Psoas muscle (tissue), 8 donors: ENCODE measurements around the gene BIRC7. TPM values are rescaled to one million over a fixed set of nuclear protein-coding genes. Genes with fewer than 3 reads are reported as not detected.
A peak's percentile ranks its signal among the peaks of the same experiment; 100 is the strongest.

Source experiments
- ATAC-seq, 4 donors: fragments of 200-7000 bp; cut with Tn5 transposase; one replicate each; pipeline ENCODE4 v1.9.1; 2020; ENCODE audit warnings: moderate library complexity in 3 of 4, mild to moderate bottlenecking in 2 of 4
- DNase-seq, 2 donors: peaks; one replicate each; pipeline ENCODE4 v3.0.0-alpha.2; 2020
- H3K27ac ChIP-seq: fragments of 200-600 bp; one replicate; pipeline ENCODE4 v1.8.0; 2022
- H3K27me3 ChIP-seq, 3 donors: fragments of 200-600 bp in 1 of 3; one replicate each; pipeline versions ENCODE4 v1.6.1 to v1.8.0; 2013 to 2022; ENCODE audit warnings: low read length in 2 of 3, mild to moderate bottlenecking in 2 of 3, moderate library complexity in 1 of 3; ENCODE audit not compliant: insufficient read depth in 3 of 3
- H3K36me3 ChIP-seq, 2 donors: fragments of 200-600 bp in 1 of 2; one replicate each; pipeline versions ENCODE4 v1.6.1 to v1.8.0; 2013 to 2022; ENCODE audit warnings: low read depth in 1 of 2, mild to moderate bottlenecking in 1 of 2, moderate library complexity in 1 of 2; ENCODE audit not compliant: insufficient read depth in 1 of 2
- H3K4me1 ChIP-seq: fragments of 200-600 bp; one replicate; pipeline ENCODE4 v1.8.0; 2022
- H3K4me3 ChIP-seq: fragments of 200-600 bp; one replicate; pipeline ENCODE4 v1.8.0; 2022; ENCODE audit warnings: mild to moderate bottlenecking
- H3K9me3 ChIP-seq: fragments of 200-600 bp; one replicate; pipeline ENCODE4 v1.8.0; 2022
- CTCF ChIP-seq: fragments of 200-600 bp; IDR thresholded peaks from one replicate; pipeline ENCODE4 v1.8.0; 2022; ENCODE audit warnings: antibody characterized with exemption
- WGBS, 3 donors: extraction: QIAGEN DNeasy Blood & Tissue Kit; methylation state at CpG; one replicate each; pipeline versions ENCODE4 v1.1.6 to v1.1.7; 2013; 5-methylcytosine and 5-hydroxymethylcytosine counted together
- intact Hi-C, 2 donors: fragments of 100-400 bp; cut with DNase I; formaldehyde crosslinking; loops; one replicate each; pipeline versions ENCODE4 v1.11.0 to v1.14.2; 2022
- polyA plus RNA-seq, 3 donors: library from polyadenylated mRNA; stranded (reverse); fragments of 200-250 nt; gene quantifications; one replicate each; pipeline ENCODE4 v1.2.3, GENCODE V29; 2013
- total RNA-seq, 4 donors: library from RNA; stranded (reverse); fragmentation: NEBNext Ultra II Directional in 2 of 4; extraction: Animal tissue kit (Norgen Biotek cat#: 25700) in 2 of 4; gene quantifications; one replicate each; pipeline versions ENCODE4 v1.2.1 to v1.2.4, GENCODE V29; 2021 to 2023
- donor health status: healthy with polysubstance abuse.
- donor health status: DM: no; HTN: no; CAD: no; lungs with moderate emphysema.
- donor health status: Bipolar disorder and iron deficiency.
- donor health status: healthy.
- donor health status: DM: yes; HTN: yes; CAD: no.
- donor health status: DM: no; HTN: no; CAD: no.
- donor health status: DM: no; HTN: no; CAD: no.
- donor health status: DM: yes; HTN: yes; CAD: no.

The BIRC7 gene
- total and polyA plus RNA-seq, 7 donors = 0.04 TPM; not detected in 6

GRCh38 chr20:63227260-63227659, 8.4 kb upstream of the BIRC7 start:
- no peak for ATAC-seq
- intact Hi-C loops = no loop called here
- no peak for TF ChIP-seq CTCF
- Histone ChIP-seq H3K9me3 (no peaks in the 10 kb centered on the region), H3K36me3 (no peaks in the 10 kb centered on the region), H3K4me3 (no peak overlapping the region), H3K27ac (no peak overlapping the region), H3K27me3 (peaks cover 0 to 38% (median 2%) of the 10 kb centered on the region in 3 donors), H3K4me1 (no peaks in the 10 kb centered on the region)
- WGBS, 3 donors = 90 to 97% (median 93%) methylated on average over 5 of the region's 5 CpGs
- DNase-seq = no peak

- Histone ChIP-seq H3K4me3 (no peak overlapping the region), H3K36me3 (no peaks in the 10 kb centered on the region), H3K4me1 (no peaks in the 10 kb centered on the region), H3K27me3 (peaks cover 0 to 48% (median 2%) of the 10 kb centered on the region in 3 donors), H3K27ac (no peak overlapping the region), H3K9me3 (no peaks in the 10 kb centered on the region)
- 60 to 66% (median 62%) methylated on average over 13 of the region's 13 CpGs for WGBS, 3 donors
- no peak for TF ChIP-seq CTCF
- intact Hi-C loops = no loop called here
- ATAC-seq (no peak), DNase-seq (no peak)
Measured at GRCh38 chr20:63228806-63229205, 6.9 kb upstream of the BIRC7 start.

GRCh38 chr20:63230800-63231268, 4.9 kb upstream of the BIRC7 start:
- no peak overlapping the region for H3K4me3 ChIP-seq
- H3K4me1 ChIP-seq = no peaks in the 10 kb centered on the region
- ATAC-seq (peak; percentile 59 to 75 (median 69)), DNase-seq (peak; percentile 52 to 65)
- no peaks in the 10 kb centered on the region for H3K36me3 ChIP-seq
- H3K27ac ChIP-seq = no peak overlapping the region
- WGBS, 3 donors = 10 to 12% (median 11%) methylated on average over 17 of the region's 17 CpGs
- peaks cover 0 to 64% (median 2%) of the 10 kb centered on the region in 3 donors for H3K27me3 ChIP-seq
- intact Hi-C loops = loop anchor here in 1 of 2 donors (5.0 kb wide), 1 partner anchor 49 kb away; no protein-coding TSS in a partner anchor
- no peaks in the 10 kb centered on the region for H3K9me3 ChIP-seq
- TF ChIP-seq CTCF = peak; percentile 43

GRCh38 chr20:63232235-63233060, 3.3 kb upstream of the BIRC7 start:
- Histone ChIP-seq H3K4me3 (no peak overlapping the region), H3K36me3 (no peaks in the 10 kb centered on the region), H3K27ac (no peak overlapping the region), H3K9me3 (no peaks in the 10 kb centered on the region), H3K27me3 (peaks cover 0 to 78% (median 2%) of the 10 kb centered on the region in 3 donors), H3K4me1 (no peaks in the 10 kb centered on the region)
- WGBS, 3 donors = 58 to 63% (median 61%) methylated on average over 18 of the region's 18 CpGs
- no peak for ATAC-seq
- DNase-seq = no peak
- TF ChIP-seq CTCF = no peak
- intact Hi-C loops = loop anchor here in 1 of 2 donors (5.0 kb wide), 1 partner anchor 50 kb away; no protein-coding TSS in a partner anchor
